NCI-H2227 (cell line): ENCODE measurements around the gene TMED5.

Experiments used
- DNase-seq: peaks from one replicate; lab custom pipeline; 2025; ENCODE audit not compliant: unreplicated experiment; lab: John Stamatoyannopoulos, UW

Gene TMED5

DNA sequence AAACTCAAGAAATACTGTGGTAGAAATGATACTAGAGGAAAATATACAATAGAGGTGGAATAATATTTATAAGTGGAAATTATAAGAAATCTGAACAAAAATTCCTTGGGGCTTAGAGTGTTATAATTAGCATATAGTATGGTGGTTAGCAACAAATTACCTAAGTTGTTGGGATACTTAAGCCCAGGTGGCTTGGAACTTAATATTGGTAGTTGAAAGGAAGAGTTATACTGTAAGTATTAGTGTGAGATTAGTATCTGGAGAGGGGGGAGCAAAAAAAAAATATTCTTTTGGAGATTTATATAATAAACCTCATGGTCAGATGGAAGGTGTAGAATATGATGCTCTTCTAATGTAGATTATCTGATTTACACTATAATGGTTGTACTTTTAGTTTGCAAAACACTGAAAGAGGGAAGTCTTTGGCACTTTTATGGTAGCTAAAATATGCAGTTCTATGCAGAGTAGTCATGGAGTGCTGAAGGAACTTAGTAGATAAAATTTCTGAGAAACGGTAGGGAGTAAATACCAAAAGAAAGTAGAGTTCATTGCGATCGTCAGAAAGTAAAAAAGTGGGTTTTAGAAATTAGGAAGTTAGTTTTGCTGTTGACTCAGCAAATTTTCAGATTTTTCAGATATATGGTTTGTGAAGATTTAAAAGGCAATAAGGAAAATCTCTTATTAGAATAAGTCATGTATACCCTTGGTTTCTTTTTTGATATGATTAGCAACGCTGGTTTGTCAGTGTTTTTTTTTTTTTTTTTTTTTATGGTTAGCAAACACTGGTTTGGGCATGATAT, 55.5 kb downstream of the TMED5 start:
- no peak for DNase-seq

DNA sequence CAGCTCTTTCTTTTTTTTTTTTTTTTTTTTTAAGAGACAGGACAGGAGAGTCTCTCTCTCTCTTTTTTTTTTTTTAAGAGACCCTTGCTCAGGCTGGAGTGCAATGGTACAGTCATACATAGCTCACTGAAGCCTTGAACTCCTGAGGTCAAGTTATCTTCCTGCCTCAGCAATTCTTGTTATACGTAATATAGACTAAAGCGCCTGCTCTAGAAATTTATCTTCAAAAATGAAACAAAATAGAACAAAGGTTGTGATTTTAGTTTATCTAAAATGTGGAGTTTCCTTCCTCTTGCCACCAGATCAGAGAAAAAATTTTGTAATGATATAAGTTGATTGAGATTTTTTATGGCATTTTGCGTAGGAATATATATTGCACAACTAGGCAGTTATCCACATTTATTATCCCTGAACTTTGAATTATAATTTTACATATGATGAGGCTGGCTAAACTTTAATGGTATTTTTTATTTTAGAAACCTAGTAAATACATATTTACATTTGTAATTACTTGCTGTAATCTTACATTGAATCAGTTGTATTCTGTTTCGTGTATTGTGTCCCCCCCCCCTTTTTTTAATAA, 56.9 kb downstream of the TMED5 start:
- DNase-seq = no peak

DNA sequence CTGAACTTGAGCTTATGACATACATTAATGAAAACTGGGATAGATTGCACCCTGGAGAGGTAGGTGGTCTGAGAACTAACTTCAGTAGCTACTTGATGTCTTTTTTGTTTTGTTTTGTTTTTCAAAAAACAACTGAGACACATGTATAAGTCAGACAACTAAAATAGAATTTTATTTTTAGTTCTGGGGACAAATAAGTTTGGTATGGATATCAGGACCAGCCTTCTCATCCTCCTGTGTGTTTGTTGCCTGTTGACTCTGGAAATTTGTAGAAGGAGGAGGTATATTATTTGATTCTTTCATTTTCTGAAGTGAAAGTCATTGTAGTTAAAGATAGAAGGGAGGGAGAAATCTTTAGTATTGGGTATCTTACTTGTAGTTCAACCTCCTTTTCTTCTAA, 59.6 kb downstream of the TMED5 start:
- DNase-seq = no peak

DNA sequence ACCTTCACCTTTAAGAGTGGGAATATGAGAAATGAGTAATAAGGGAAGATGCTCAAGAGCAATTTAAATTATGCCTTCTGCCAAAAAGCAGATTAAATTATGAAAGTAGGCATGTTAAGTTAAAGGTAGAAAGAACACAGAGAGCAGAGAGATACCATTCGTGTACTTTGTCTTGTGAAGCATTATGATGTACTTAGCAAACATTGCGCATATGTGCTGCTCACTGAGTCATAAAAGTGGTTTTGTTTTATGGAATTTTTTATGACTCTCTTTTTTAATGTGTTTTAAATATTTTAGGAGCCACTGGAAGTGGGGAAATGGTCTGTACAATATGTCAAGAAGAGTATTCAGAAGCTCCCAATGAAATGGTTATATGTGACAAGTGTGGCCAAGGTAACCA, 65.8 kb downstream of the TMED5 start:
- no peak for DNase-seq

DNA sequence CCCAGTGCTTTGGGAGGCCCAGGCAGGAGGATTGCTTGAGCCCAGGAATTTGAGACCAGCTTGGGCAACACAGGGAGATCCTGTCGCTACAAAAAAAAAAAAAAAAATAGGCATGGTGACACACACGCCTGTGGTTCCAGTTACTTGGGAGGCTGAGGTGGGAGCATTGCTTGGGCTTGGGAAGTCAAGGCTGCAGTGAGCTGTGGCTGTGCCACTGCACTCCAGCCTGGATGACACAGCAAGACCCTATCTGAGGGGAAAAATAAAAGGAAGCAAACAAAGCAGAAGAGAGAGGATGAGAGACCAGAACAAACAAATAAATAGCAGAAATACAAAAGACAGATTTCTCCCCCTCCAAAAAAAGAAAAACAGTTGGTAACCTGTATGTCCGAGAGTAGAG, 67.1 kb downstream of the TMED5 start:
- DNase-seq = no peak

DNA sequence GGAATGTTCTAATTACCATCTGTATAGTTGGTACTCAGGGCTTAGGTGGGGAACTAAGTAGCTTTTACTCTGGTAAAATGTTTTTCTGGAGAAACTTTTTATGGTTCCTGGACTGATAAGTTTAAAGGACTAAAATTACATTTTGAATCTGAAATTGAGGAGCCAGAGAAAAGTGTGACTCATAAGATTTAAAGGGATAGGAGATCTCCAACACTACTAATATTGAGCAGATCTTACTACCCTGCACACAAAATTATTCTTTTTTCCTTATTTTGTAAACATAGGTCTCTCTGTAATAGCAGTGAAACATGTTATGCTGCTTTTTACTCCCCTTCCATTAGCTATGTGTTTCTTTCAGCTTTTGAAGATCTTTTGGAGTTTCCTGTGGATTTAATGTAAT, 68.7 kb downstream of the TMED5 start:
- DNase-seq = no peak

DNA sequence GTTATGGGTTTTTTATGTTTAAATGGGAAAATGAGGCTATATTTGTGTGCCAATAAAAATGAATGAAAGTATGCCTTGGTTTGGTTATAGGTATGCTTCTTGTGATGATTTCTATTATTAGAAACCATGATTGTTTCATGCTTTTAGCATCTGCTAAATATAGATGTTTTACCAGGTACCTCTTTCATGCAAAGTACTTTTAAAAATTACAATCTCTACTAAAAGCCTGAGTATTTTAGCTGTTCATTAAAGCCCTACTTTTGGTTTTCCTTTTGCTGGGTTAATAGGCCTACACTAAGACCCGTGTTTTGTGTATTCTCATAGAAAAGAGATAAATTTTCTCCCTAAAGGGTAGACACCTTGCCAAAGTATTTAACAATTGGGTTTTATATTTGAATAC, 69.1 kb downstream of the TMED5 start:
- DNase-seq = no peak

DNA sequence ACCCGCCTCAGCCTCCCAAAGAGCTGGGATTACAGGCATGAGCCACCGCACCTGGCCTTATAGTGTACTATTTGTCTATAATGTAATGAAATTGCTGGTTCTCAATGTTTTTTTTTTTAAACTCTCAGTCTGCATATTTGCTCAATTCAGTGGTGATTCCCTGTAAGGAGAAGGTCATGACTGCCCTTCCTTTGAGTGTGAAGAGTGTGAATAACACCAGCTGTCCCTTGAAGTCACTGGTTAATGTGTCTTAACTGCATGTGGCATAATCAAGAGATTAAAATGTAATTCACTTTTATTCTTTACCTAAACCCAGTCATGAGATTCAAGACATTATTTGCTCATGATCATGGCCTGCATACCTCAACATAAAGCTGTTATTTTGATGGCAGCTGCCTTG, 70.6 kb downstream of the TMED5 start:
- no peak for DNase-seq

DNA sequence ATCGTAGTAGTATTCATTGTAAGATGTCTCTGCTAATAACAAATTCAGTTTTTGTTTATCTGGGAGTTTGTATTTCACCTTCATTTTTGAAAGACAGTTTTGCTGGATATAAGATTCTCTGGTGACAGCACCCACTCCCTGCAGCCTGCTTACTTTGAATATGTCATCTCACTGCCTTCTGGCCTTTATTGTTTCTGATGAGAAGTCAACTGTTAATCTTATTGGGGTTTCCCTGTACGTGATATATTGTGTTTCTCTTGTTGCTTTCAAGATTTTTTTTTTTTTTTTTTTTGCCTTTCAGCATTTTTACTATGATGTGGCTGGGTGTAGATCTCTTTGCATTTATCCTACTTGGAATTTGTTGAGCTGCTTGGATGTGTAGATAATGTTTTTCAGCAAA, 71.9 kb downstream of the TMED5 start:
- DNase-seq = no peak

DNA sequence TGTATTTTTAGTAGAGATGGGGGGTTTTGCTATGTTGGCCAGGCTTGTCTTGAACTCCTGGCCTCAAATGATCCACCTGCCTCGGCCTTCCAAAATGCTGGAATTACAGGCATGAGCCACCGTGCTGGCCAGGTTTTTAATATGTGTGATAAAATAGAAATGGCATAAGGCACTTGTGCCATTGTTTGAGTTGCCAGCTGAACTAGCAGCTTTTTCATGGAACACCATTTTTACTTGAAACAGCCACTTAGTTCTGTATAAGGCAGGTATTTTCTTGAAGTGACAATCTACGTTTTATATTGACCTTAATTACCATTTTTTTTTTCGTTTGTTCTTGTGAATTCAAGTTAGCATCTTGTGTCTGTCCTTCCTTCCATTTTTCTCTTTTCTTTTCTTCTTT, 72.8 kb downstream of the TMED5 start:
- DNase-seq = no peak

DNA sequence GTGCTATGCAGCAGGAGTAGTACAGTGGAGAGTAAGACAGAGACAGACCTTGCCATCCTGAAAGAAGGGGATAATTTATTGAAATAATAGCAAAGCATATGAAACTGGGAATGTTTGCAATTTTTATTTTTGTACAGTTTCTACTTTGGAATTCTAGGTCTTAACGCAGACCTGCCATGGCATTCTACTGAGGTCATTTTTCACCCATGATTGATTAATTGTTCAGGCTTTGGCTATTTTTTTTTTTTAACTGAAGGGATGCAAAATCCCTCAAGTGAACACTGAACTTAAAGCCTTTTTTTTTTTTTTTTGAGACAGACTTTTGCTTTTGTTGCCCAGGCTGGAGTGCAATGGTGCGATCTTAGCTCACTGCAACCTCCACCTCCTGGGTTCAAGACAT, 74.0 kb downstream of the TMED5 start:
- DNase-seq = no peak

DNA sequence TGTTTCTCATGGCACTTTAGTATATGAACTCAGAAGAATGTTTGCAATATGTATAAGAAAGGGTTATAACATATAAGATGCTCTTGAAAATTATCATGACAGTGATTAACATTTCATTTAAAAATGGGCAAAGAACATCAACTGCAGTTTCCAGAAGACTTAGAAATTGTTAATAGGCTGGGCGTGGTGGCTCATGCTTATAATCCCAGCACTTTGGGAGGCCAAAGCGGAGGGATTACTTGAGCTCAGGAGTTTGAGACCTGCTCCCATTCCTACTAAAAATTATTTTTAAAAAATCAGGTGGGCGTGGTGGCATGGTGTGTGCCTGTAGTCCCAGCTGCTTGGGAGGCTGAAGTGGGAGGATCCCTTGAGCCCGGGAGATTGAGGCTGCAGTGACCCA, 78.1 kb downstream of the TMED5 start:
- DNase-seq = no peak
